Tibial nerve (tissue), 4 donors: ENCODE measurements around the gene PRUNE2. TPM values are rescaled to one million over a fixed set of nuclear protein-coding genes. Genes with fewer than 3 reads are reported as not detected.

Experiments
- DNase-seq, 2 donors: peaks; one replicate each; pipeline ENCODE4 v3.0.0-alpha.2; 2019; ENCODE audit warnings: low spot score in 2 of 2
- H3K27ac ChIP-seq, 4 donors: fragments of 200-600 bp; sonication (generic) in 3 of 4; one replicate each; pipeline ENCODE4 v1.5.1; 2017 to 2019; ENCODE audit warnings: mild to moderate bottlenecking in 1 of 4
- H3K27me3 ChIP-seq, 2 donors: fragments of 200-600 bp; sonication (generic) in 1 of 2; one replicate each; pipeline versions ENCODE4 v1.5.1 to v1.6.0; 2017 to 2019
- H3K36me3 ChIP-seq, 3 donors: fragments of 200-600 bp; sonication (generic); one replicate each; pipeline ENCODE4 v1.5.1; 2018 to 2019
- H3K4me1 ChIP-seq, 4 donors: fragments of 200-600 bp; sonication (generic) in 3 of 4; one replicate each; pipeline ENCODE4 v1.5.1; 2017 to 2019
- H3K4me3 ChIP-seq, 4 donors: fragments of 200-600 bp; sonication (generic) in 3 of 4; one replicate each; pipeline ENCODE4 v1.5.1; 2017 to 2019; ENCODE audit warnings: mild to moderate bottlenecking in 1 of 4, moderate library complexity in 1 of 4
- H3K9me3 ChIP-seq, 4 donors: fragments of 200-600 bp; sonication (generic) in 3 of 4; one replicate each; pipeline ENCODE4 v1.5.1; 2017 to 2019
- CTCF ChIP-seq, 5 experiments: fragments of 200-600 bp in 3 of 5; fragments of 450-650 bp in 2 of 5; sonication (generic) in 3 of 5; IDR thresholded peaks; one replicate each; pipeline ENCODE4 v1.5.1; 2016 to 2019; ENCODE audit warnings: antibody characterized with exemption in 5 of 5, mild to moderate bottlenecking in 3 of 5, moderate library complexity in 2 of 5
- EP300 ChIP-seq, 2 donors: sonication (generic); formaldehyde crosslinking; IDR thresholded peaks; one replicate each; pipeline ENCODE4 v1.6.1; 2017; ENCODE audit warnings: antibody characterized with exemption in 2 of 2, mild to moderate bottlenecking in 1 of 2
- POLR2A ChIP-seq, 2 donors: fragments of 450-650 bp; IDR thresholded peaks; one replicate each; pipeline ENCODE4 v1.6.1; 2017; ENCODE audit warnings: antibody characterized with exemption in 2 of 2, mild to moderate bottlenecking in 2 of 2, moderate library complexity in 2 of 2
- WGBS, 2 donors: methylation state at CpG; one replicate each; pipeline ENCODE4 v1.1.5; 2018; 5-methylcytosine and 5-hydroxymethylcytosine counted together
- total RNA-seq, 4 donors: library from RNA; depleted of rRNA; stranded (reverse); fragments of >200 nt; gene quantifications; one replicate each; pipeline ENCODE4 v1.1.0, GENCODE V29; 2016

Gene PRUNE2
- total RNA-seq, 4 donors from 2014 or later = 23.2 to 50.4 (median 24.2) TPM

- 44 to 46% methylated on average over 7 of the region's 7 CpGs for WGBS, 2 donors
- no peaks in the 10 kb centered on the region for H3K27me3 ChIP-seq
- peak overlapping the region in 2 of 4 donors; percentile 70 to 83 for H3K27ac ChIP-seq
- TF ChIP-seq CTCF (IDR thresholded peaks at IDR 0.05) (no peak), EP300 (IDR thresholded peaks at IDR 0.05) (peak in 1 of 2 donors; percentile 64)
- peaks cover 0 to under 1% (median 0%) of the 10 kb centered on the region in 4 donors for H3K9me3 ChIP-seq
- peaks cover 0 to 16% (median 0%) of the 10 kb centered on the region in 4 donors for H3K4me1 ChIP-seq
- H3K36me3 ChIP-seq = no peaks in the 10 kb centered on the region
- no peak for DNase-seq
- H3K4me3 ChIP-seq = peak overlapping the region in 1 of 4 donors; percentile 8
Observed at GRCh38 chr9:76835571-76836283, 70.2 kb downstream of the PRUNE2 start.

- H3K27me3 ChIP-seq = no peaks in the 10 kb centered on the region
- no peaks in the 10 kb centered on the region for H3K36me3 ChIP-seq
- H3K4me1 ChIP-seq = no peaks in the 10 kb centered on the region
- TF ChIP-seq POLR2A (IDR thresholded peaks at IDR 0.05) = no peak
- no peak for TF ChIP-seq CTCF (IDR thresholded peaks at IDR 0.05)
- TF ChIP-seq EP300 (IDR thresholded peaks at IDR 0.05) = no peak
- peaks cover 0 to 8% (median 0%) of the 10 kb centered on the region in 4 donors for H3K9me3 ChIP-seq
- DNase-seq = no peak
- no peak overlapping the region for H3K4me3 ChIP-seq
- no peak overlapping the region for H3K27ac ChIP-seq
- 66 to 79% methylated on average over 3 of the region's 3 CpGs for WGBS, 2 donors
Observed at GRCh38 chr9:76828447-76828846, 77.5 kb downstream of the PRUNE2 start.

- Histone ChIP-seq H3K27me3 (no peaks in the 10 kb centered on the region), H3K4me3 (no peak overlapping the region), H3K4me1 (no peaks in the 10 kb centered on the region), H3K27ac (no peak overlapping the region), H3K9me3 (peaks cover 0 to 8% (median 0%) of the 10 kb centered on the region in 4 donors), H3K36me3 (no peaks in the 10 kb centered on the region)
- DNase-seq = no peak
- TF ChIP-seq EP300 (IDR thresholded peaks at IDR 0.05) = no peak
- TF ChIP-seq POLR2A (IDR thresholded peaks at IDR 0.05) = no peak
- TF ChIP-seq CTCF (IDR thresholded peaks at IDR 0.05) = no peak
- 83 to 84% methylated on average over 9 of the region's 9 CpGs for WGBS, 2 donors
Observed at GRCh38 chr9:76827296-76828080, 78.4 kb downstream of the PRUNE2 start.

GRCh38 chr9:76820431-76820830 is 85.5 kb downstream of the PRUNE2 start:
- Histone ChIP-seq H3K36me3 (no peaks in the 10 kb centered on the region), H3K4me3 (no peak overlapping the region), H3K4me1 (peaks cover 0 to 5% (median 2%) of the 10 kb centered on the region in 4 donors), H3K27me3 (no peaks in the 10 kb centered on the region), H3K27ac (no peak overlapping the region), H3K9me3 (no peaks in the 10 kb centered on the region)
- no peak for TF ChIP-seq CTCF (IDR thresholded peaks at IDR 0.05)
- TF ChIP-seq EP300 (IDR thresholded peaks at IDR 0.05) = no peak
- TF ChIP-seq POLR2A (IDR thresholded peaks at IDR 0.05) = no peak
- 80 to 86% methylated on average over 6 of the region's 6 CpGs for WGBS, 2 donors
- no peak for DNase-seq

GRCh38 chr9:76818271-76818670 is 87.6 kb downstream of the PRUNE2 start:
- Histone ChIP-seq H3K4me3 (no peak overlapping the region), H3K27ac (peak overlapping the region in 2 of 4 donors; percentile 52 to 53), H3K27me3 (no peaks in the 10 kb centered on the region), H3K9me3 (no peaks in the 10 kb centered on the region), H3K36me3 (no peaks in the 10 kb centered on the region), H3K4me1 (peaks cover 0 to 5% (median 2%) of the 10 kb centered on the region in 4 donors)
- DNase-seq = peak in 1 of 2 donors; percentile 24
- WGBS, 2 donors = 28 to 48% methylated on average over 4 of the region's 4 CpGs
- TF ChIP-seq POLR2A (IDR thresholded peaks at IDR 0.05) = no peak
- TF ChIP-seq EP300 (IDR thresholded peaks at IDR 0.05) = peak in 1 of 2 donors; percentile 55
- TF ChIP-seq CTCF (IDR thresholded peaks at IDR 0.05) = no peak
